ENCODE data around the gene CACNA1G.

Gene CACNA1G

DNA sequence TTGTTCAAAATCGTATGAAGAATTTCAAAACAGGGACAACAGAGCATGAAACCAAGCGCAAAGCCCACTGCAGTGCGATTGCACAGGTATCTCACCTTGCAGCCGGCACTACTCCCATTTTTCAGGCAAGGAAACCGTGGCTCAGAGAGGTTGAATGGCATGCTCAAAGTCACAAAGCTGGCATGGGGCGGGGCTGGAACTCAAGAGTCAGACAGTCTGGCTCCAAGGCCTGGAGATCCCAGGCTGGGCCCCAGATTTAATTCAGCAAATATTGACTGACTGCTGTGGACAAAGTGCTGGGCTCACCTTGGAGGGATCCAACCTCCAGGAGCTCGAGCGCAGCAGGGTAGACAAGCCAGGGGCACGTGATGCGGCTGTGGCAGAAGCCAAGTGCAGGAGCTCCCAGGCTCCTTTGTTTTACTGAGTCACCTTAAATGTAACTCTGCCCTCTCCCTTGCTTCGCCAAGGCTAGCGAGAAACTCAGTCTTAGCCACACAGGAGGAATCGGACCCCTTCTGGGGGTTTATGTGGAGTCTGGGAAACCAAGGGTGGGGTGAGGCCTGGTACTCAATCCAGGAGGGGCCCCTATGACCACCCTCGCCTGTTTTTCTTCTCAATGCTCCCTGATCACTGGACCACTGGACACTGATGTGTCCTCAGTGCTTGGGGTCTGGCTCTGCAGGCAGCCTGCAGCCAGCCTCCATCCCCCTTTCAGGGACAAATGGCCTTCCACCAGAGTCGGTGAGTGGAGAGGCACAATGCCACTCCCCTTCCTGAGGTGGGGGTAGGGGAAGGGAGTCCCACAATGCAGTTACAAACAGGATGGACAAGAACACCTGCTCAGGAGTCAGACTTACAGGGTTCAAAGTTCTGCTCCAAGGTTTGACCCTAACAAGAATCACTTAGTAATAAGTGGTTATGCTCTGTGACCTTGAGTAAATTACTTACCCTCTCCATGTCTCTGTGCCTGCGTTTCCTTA is 17.4 kb upstream of the CACNA1G start:
- H3K9me3 ChIP-seq (replicated peaks in 1 of 11) = no peaks in the 10 kb centered on the region
- peak overlapping the region in 2 of 11 experiments; percentile 52; a peak in 1 of 22 replicates for H3K27ac ChIP-seq
- H4K20me1 ChIP-seq = no peaks in the 10 kb centered on the region
- peak overlapping the region; percentile 89 to 98 (median 96) for H3K4me2 ChIP-seq
- TF ChIP-seq Cebpa-rat (IDR thresholded peaks at IDR 0.05) = no peak
- no peaks in the 10 kb centered on the region for H3K27me3 ChIP-seq
- no peaks in the 10 kb centered on the region for H3K36me3 ChIP-seq
- peaks cover 42 to 71% (median 52%) of the 10 kb centered on the region in 10 experiments for H3K4me1 ChIP-seq
- peak overlapping the region in 9 of 11 experiments; percentile 56 to 80 (median 75); a peak in 14 of 22 replicates for H3K9ac ChIP-seq
- H3K4me3 ChIP-seq = peak overlapping the region in 8 of 10 experiments; percentile 52 to 72 (median 66); a peak in 11 of 20 replicates

DNA sequence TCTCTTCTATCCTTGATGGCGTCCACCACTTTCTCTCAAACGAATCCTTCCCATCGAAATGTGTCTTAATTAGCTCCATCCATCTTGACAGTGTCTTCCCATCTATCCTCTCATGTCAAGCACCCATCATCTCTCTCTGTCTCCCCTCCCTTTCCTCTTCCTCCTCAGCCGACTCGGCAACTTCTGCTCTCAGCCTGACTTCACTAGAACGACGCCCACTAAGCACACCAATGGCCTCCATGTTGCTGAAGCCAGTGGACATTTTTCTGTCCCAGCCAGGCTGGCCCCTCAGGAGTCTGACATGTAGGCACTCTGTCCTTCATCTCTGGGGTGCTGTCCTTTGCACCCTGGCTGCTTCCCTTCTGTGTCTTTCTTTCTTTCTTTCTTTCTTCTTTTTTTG is 16.0 kb upstream of the CACNA1G start:
- TF ChIP-seq Cebpa-rat (IDR thresholded peaks at IDR 0.05) = no peak
- no peak overlapping the region for H3K9ac ChIP-seq
- no peaks in the 10 kb centered on the region for H3K27me3 ChIP-seq
- peaks cover 31 to 57% (median 38%) of the 10 kb centered on the region in 10 experiments for H3K4me1 ChIP-seq
- no peak overlapping the region for H3K4me3 ChIP-seq
- peak overlapping the region in 5 of 11 experiments; percentile 9 to 43 (median 23); a peak in 7 of 22 replicates for H3K4me2 ChIP-seq
- no peak overlapping the region for H3K27ac ChIP-seq
- H3K36me3 ChIP-seq = no peaks in the 10 kb centered on the region
- H4K20me1 ChIP-seq = no peaks in the 10 kb centered on the region
- no peaks in the 10 kb centered on the region for H3K9me3 ChIP-seq (replicated peaks in 1 of 11)

GRCh38 chr17:50545311-50545710 is 15.2 kb upstream of the CACNA1G start:
- no peak for TF ChIP-seq Cebpa-rat (IDR thresholded peaks at IDR 0.05)
- no peaks in the 10 kb centered on the region for H3K36me3 ChIP-seq
- H3K4me1 ChIP-seq = peaks cover 31 to 56% (median 34%) of the 10 kb centered on the region in 10 experiments
- no peaks in the 10 kb centered on the region for H4K20me1 ChIP-seq
- H3K9ac ChIP-seq = no peak overlapping the region
- no peaks in the 10 kb centered on the region for H3K27me3 ChIP-seq
- H3K27ac ChIP-seq = no peak overlapping the region
- no peak overlapping the region for H3K4me2 ChIP-seq
- H3K9me3 ChIP-seq (replicated peaks in 1 of 11) = no peaks in the 10 kb centered on the region
- no peak overlapping the region for H3K4me3 ChIP-seq

DNA sequence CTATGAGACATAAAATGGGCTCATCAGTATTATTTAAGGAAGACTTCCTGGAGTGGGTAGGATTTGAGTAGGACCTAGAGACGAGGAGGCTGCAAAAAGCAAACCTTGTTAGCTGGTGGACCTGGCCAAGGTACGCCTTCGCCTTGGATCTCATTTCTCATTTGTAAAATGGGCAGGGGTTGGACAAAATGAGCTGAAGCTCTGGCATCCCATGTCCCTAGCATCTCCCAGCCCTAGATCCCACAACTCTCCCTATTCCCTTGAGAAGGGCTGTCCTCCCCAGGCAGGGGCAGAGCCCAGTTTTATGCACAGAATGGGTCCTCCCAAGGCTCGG is 13.8 kb upstream of the CACNA1G start:
- Histone ChIP-seq H3K27me3 (no peaks in the 10 kb centered on the region), H3K36me3 (no peaks in the 10 kb centered on the region), H3K4me3 (peak overlapping the region in 9 of 10 experiments; percentile 51 to 72 (median 60); a peak in 13 of 20 replicates), H3K4me2 (peak overlapping the region; percentile 83 to 93 (median 90)), H3K9me3 (replicated peaks in 1 of 11) (no peaks in the 10 kb centered on the region), H4K20me1 (0 out of 22 replicates have a peak, but pooled peaks cover 0 to 5% (median 0%) of the 10 kb centered on the region in 11 experiments), H3K9ac (peak overlapping the region in 10 of 11 experiments; percentile 64 to 83 (median 80); a peak in 16 of 22 replicates), H3K27ac (no peak overlapping the region), H3K4me1 (peaks cover 23 to 46% (median 25%) of the 10 kb centered on the region in 10 experiments)
- no peak for TF ChIP-seq Cebpa-rat (IDR thresholded peaks at IDR 0.05)

GRCh38 chr17:50547035-50547735 is 13.3 kb upstream of the CACNA1G start, which contains the start of gene SPATA20:
SPATA20 (plus strand) TSS chr17:50547174; CDS start chr17:50547209, 35 bp downstream.
- TF ChIP-seq Cebpa-rat (IDR thresholded peaks at IDR 0.05) = no peak
- H3K27ac ChIP-seq = peak within 1 kb of the TSS in 10 of 11 experiments; percentile 41 to 82 (median 64); a peak in 19 of 22 replicates
- peak within 1 kb of the TSS; percentile 51 to 72 (median 60) for H3K4me3 ChIP-seq

DNA sequence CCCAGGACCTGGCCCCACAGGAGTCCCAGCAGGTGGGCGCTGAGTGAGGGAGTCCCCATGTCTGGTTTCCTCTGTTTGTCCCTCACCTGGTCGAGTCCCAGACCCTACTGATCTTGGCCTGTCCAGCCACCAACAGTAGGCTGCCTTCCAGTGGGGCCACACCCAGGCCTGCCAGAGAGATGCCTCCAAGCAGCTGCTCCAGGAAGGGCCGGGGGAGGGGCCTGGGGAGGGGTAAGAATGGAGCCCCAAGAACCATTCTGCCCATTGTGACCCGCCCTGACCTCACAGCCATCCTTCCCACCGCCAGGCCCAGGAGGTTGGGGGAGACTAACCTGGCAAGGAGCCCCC is 12.8 kb upstream of the CACNA1G start:
- H3K36me3 ChIP-seq = no peaks in the 10 kb centered on the region
- H3K9me3 ChIP-seq (replicated peaks in 1 of 11) = no peaks in the 10 kb centered on the region
- H4K20me1 ChIP-seq = 0 out of 22 replicates have a peak, but pooled peaks cover 0 to 5% (median 0%) of the 10 kb centered on the region in 11 experiments
- peak overlapping the region; percentile 83 to 93 (median 90) for H3K4me2 ChIP-seq
- H3K4me1 ChIP-seq = peaks cover 15 to 39% (median 19%) of the 10 kb centered on the region in 10 experiments
- peak overlapping the region in 6 of 10 experiments; percentile 51 to 72 (median 62); a peak in 11 of 20 replicates for H3K4me3 ChIP-seq
- no peak for TF ChIP-seq Cebpa-rat (IDR thresholded peaks at IDR 0.05)
- peak overlapping the region in 8 of 11 experiments; percentile 69 to 83 (median 80); a peak in 11 of 22 replicates for H3K9ac ChIP-seq
- H3K27me3 ChIP-seq = no peaks in the 10 kb centered on the region
- peak overlapping the region in 4 of 11 experiments; percentile 62 to 82 (median 76); a peak in 6 of 22 replicates for H3K27ac ChIP-seq

More at GRCh38 chr17:50547035-50547735, 13.3 kb upstream of the CACNA1G start, which contains the start of gene SPATA20:
- no peaks in the 10 kb centered on the region for H3K36me3 ChIP-seq
- no peaks in the 10 kb centered on the region for H3K9me3 ChIP-seq (replicated peaks in 1 of 11)
- H3K27me3 ChIP-seq = no peaks in the 10 kb centered on the region
- peak within 1 kb of the TSS; percentile 64 to 83 (median 79) for H3K9ac ChIP-seq
- peak within 1 kb of the TSS; percentile 83 to 93 (median 90) for H3K4me2 ChIP-seq
- 0 out of 22 replicates have a peak, but pooled peaks cover 0 to 5% (median 0%) of the 10 kb centered on the region in 11 experiments for H4K20me1 ChIP-seq
- peaks cover 21 to 45% (median 24%) of the 10 kb centered on the region in 10 experiments for H3K4me1 ChIP-seq

DNA sequence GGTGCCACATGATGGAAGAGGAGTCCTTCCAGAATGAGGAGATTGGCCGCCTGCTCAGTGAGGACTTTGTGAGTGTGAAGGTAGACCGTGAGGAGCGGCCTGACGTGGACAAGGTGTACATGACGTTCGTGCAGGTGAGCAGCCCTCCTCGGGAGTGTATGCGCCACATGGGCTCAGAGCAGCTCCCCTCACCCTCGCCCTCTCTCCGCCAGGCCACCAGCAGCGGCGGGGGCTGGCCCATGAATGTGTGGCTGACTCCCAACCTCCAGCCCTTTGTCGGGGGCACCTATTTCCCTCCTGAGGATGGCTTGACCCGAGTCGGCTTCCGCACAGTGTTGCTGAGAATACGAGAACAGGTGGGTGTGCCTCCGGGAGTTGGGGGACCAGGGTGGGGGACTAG is 11.7 kb upstream of the CACNA1G start:
- no peaks in the 10 kb centered on the region for H3K9me3 ChIP-seq (replicated peaks in 1 of 11)
- peaks cover 7 to 32% (median 12%) of the 10 kb centered on the region in 10 experiments; a peak in 17 of 20 replicates for H3K4me1 ChIP-seq
- H4K20me1 ChIP-seq = 0 out of 22 replicates have a peak, but pooled peaks cover 0 to 5% (median 0%) of the 10 kb centered on the region in 11 experiments
- no peak overlapping the region for H3K4me3 ChIP-seq
- H3K9ac ChIP-seq = no peak overlapping the region
- H3K36me3 ChIP-seq = no peaks in the 10 kb centered on the region
- H3K27ac ChIP-seq = no peak overlapping the region
- TF ChIP-seq Cebpa-rat (IDR thresholded peaks at IDR 0.05) = no peak
- H3K4me2 ChIP-seq = no peak overlapping the region
- no peaks in the 10 kb centered on the region for H3K27me3 ChIP-seq

DNA sequence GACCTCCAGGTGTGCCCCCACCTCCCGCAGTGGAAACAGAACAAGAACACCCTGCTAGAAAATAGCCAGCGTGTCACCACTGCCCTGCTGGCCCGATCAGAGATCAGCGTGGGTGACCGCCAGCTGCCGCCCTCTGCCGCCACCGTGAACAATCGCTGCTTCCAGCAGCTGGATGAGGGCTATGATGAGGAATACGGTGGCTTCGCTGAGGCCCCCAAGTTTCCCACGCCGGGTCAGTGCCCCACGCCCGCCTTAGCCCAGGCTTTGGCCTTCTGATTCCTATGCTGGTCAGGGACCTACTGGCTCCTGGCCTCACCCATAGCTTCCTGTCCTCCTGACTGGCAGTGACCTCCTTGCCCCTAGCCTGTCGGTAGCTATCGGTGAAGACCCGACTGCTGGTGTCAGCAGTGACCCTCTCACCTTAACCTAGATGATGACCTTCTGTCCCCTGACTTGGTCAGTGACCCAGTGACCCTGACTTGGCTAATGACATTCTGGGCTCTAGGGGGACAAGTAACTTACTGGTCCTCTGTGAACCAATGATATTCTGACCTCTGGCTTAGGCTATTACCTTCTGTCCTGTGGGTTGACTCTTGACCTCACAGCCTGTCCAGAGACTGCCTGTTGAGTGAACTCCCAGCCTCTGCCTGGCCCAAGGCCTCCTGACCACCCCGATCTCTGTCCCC is 11.1 kb upstream of the CACNA1G start:
- H4K20me1 ChIP-seq = 0 out of 22 replicates have a peak, but pooled peaks cover 0 to 5% (median 0%) of the 10 kb centered on the region in 11 experiments
- no peak overlapping the region for H3K27ac ChIP-seq
- no peak overlapping the region for H3K4me2 ChIP-seq
- no peaks in the 10 kb centered on the region for H3K27me3 ChIP-seq
- TF ChIP-seq Cebpa-rat (IDR thresholded peaks at IDR 0.05) = no peak
- no peaks in the 10 kb centered on the region for H3K36me3 ChIP-seq
- no peaks in the 10 kb centered on the region for H3K9me3 ChIP-seq (replicated peaks in 1 of 11)
- peaks cover 7 to 26% (median 11%) of the 10 kb centered on the region in 10 experiments; a peak in 17 of 20 replicates for H3K4me1 ChIP-seq
- H3K4me3 ChIP-seq = no peak overlapping the region
- no peak overlapping the region for H3K9ac ChIP-seq

All from BLaER1 treated with 17β-estradiol and CSF1 and Interleukin-3, amounts not matched to agents 10 nM and 100 nM (cell line).